ENCODE measurements around the gene DPH6. TPM values are rescaled to one million over a fixed set of nuclear protein-coding genes. Genes with fewer than 3 reads are reported as not detected.
"Not testable (repeated sequence)": the region's sequence is repeated elsewhere in the genome, so short reads cannot be mapped to it uniquely, and the experiment has no call there.

The DPH6 gene
- total RNA-seq = 18.8 and 20.8 TPM in 2 replicates

GRCh38 chr15:35545824-35546510, at the start of gene DPH6:
Gene DPH6 (minus strand): TSS chr15:35546165. CDS start chr15:35546141, 24 bp downstream.
- intact Hi-C loops (cut with micrococcal nuclease) = loop anchor here (1.0 to 10.0 kb wide), 8 partner anchors 50 to 1556 kb away; partner anchors contain the start of genes AVEN, CDIN1, EMC4 and EMC7
- peaks cover 30% of the 10 kb centered on the region for H3K4me1 Mint-ChIP-seq
- ATAC-seq (ENCODE audit: low read depth) (peak; percentile 82), DNase-seq (peak; percentile 84)
- peak within 1 kb of the TSS; percentile 92 for H3K27ac Mint-ChIP-seq
- ChIA-PET POLR2A (interaction anchor here (0.5 to 2.0 kb wide), 11 partner anchors 11 to 1543 kb away, joined by 3 to 9 read pairs (median 4); partner anchors contain the start of genes CDIN1, EMC7, LPCAT4 and PGBD4), CTCF (interaction anchor here (1.0 kb wide), 1 partner anchor 24 kb away, joined by 3 read pairs; no protein-coding TSS in a partner anchor)
- H3K4me3 Mint-ChIP-seq = peak within 1 kb of the TSS; percentile 93
- peaks cover 6% of the 10 kb centered on the region for H3K36me3 Mint-ChIP-seq (ENCODE audit: low read depth)
- no peaks in the 10 kb centered on the region for H3K27me3 Mint-ChIP-seq
- no peak for TF ChIP-seq CTCF (IDR thresholded peaks at IDR 0.05)
- peaks cover 3% of the 10 kb centered on the region for H3K9me3 Mint-ChIP-seq

- DNase-seq = no peak
- intact Hi-C loops (cut with micrococcal nuclease) = no loop called here
- ChIA-PET CTCF (no interaction called here), POLR2A (no interaction called here)
- TF ChIP-seq CTCF (IDR thresholded peaks at IDR 0.05) = no peak
- Mint-ChIP-seq H3K27me3 (peaks cover 5% of the 10 kb centered on the region), H3K36me3 (ENCODE audit: low read depth) (no peaks in the 10 kb centered on the region), H3K4me1 (no peaks in the 10 kb centered on the region), H3K4me3 (no peak overlapping the region), H3K9me3 (peaks cover 5% of the 10 kb centered on the region), H3K27ac (no peak overlapping the region)
- ATAC-seq (ENCODE audit: low read depth) = no peak
Measured at GRCh38 chr15:35595656-35596055, 49.7 kb upstream of the DPH6 start.

- H3K27ac Mint-ChIP-seq; H3K4me1 Mint-ChIP-seq; H3K9me3 Mint-ChIP-seq; ATAC-seq (ENCODE audit: low read depth); H3K36me3 Mint-ChIP-seq (ENCODE audit: low read depth); H3K27me3 Mint-ChIP-seq; POLR2A ChIA-PET; DNase-seq; H3K4me3 Mint-ChIP-seq; CTCF ChIA-PET; intact Hi-C loops (cut with micrococcal nuclease): not testable (repeated sequence)
Measured at GRCh38 chr15:35591987-35592386, 46.0 kb upstream of the DPH6 start.

- TF ChIP-seq CTCF (IDR thresholded peaks at IDR 0.05) = no peak
- no peak for DNase-seq
- peaks cover 6% of the 10 kb centered on the region for H3K27me3 Mint-ChIP-seq
- no peak for ATAC-seq (ENCODE audit: low read depth)
- ChIA-PET POLR2A (no interaction called here), CTCF (no interaction called here)
- intact Hi-C loops (cut with micrococcal nuclease) = no loop called here
- no peak overlapping the region for H3K4me3 Mint-ChIP-seq
- no peaks in the 10 kb centered on the region for H3K36me3 Mint-ChIP-seq (ENCODE audit: low read depth)
- no peak overlapping the region for H3K27ac Mint-ChIP-seq
- H3K4me1 Mint-ChIP-seq = no peaks in the 10 kb centered on the region
- H3K9me3 Mint-ChIP-seq = no peaks in the 10 kb centered on the region
Measured at GRCh38 chr15:35583863-35584528, 38.0 kb upstream of the DPH6 start.

GRCh38 chr15:35580606-35581005, 34.6 kb upstream of the DPH6 start:
- H3K27ac Mint-ChIP-seq = no peak overlapping the region
- no peaks in the 10 kb centered on the region for H3K9me3 Mint-ChIP-seq
- ChIA-PET POLR2A (no interaction called here), CTCF (no interaction called here)
- H3K4me3 Mint-ChIP-seq = no peak overlapping the region
- intact Hi-C loops (cut with micrococcal nuclease) = no loop called here
- DNase-seq (no peak), ATAC-seq (ENCODE audit: low read depth) (no peak)
- peaks cover 9% of the 10 kb centered on the region for H3K27me3 Mint-ChIP-seq
- TF ChIP-seq CTCF (IDR thresholded peaks at IDR 0.05) = no peak
- no peaks in the 10 kb centered on the region for H3K36me3 Mint-ChIP-seq (ENCODE audit: low read depth)
- no peaks in the 10 kb centered on the region for H3K4me1 Mint-ChIP-seq

Measured in activated B cell treated with CpG ODN at 0.5 μM for 24 hours (primary cell).